Measurements from ENCODE around the gene TPD52L1.

Gene TPD52L1

GRCh38 chr6:125153391-125154117 is at the start of gene TPD52L1:
Gene TPD52L1, plus strand, starts transcription at chr6:125153773. Its CDS starts 179 bp downstream, at chr6:125153952.
- H3K27me3 Mint-ChIP-seq, result peaks cover 45% of the 10 kb centered on the region
- H3K27ac Mint-ChIP-seq, result no peak within 1 kb of the TSS
- CTCF ChIA-PET, result interaction anchor here (0.7 to 1.6 kb wide), 8 partner anchors 8 to 487 kb away, joined by 3 to 10 read pairs (median 4); no protein-coding TSS in a partner anchor
- H3K9me3 Mint-ChIP-seq, result no peaks in the 10 kb centered on the region
- H3K36me3 Mint-ChIP-seq, result no peaks in the 10 kb centered on the region
- DNase-seq, result peak; percentile 73
- peak within 1 kb of the TSS; percentile 71 for H3K4me3 Mint-ChIP-seq
- peaks cover 11% of the 10 kb centered on the region for H3K4me1 Mint-ChIP-seq

- CTCF ChIA-PET, result interaction anchor here (1.1 kb wide), 1 partner anchor 9 kb away, joined by 6 read pairs; no protein-coding TSS in a partner anchor
- H3K27ac Mint-ChIP-seq, result no peak overlapping the region
Measured at GRCh38 chr6:125104425-125104824, 49.1 kb upstream of the TPD52L1 start.

GRCh38 chr6:125107048-125107447 is 46.5 kb upstream of the TPD52L1 start:
- Mint-ChIP-seq H3K27ac (no peak overlapping the region), H3K9me3 (peaks cover 34% of the 10 kb centered on the region), H3K4me1 (no peaks in the 10 kb centered on the region), H3K4me3 (no peak overlapping the region), H3K27me3 (no peaks in the 10 kb centered on the region), H3K36me3 (peaks cover 9% of the 10 kb centered on the region)
- CTCF ChIA-PET, result no interaction called here
- no peak for DNase-seq

More at GRCh38 chr6:125104425-125104824, 49.1 kb upstream of the TPD52L1 start:
- H3K4me3 Mint-ChIP-seq, result no peak overlapping the region
- peaks cover 9% of the 10 kb centered on the region for H3K9me3 Mint-ChIP-seq
- peaks cover 11% of the 10 kb centered on the region for H3K27me3 Mint-ChIP-seq
- H3K36me3 Mint-ChIP-seq, result no peaks in the 10 kb centered on the region
- peaks cover 4% of the 10 kb centered on the region for H3K4me1 Mint-ChIP-seq
- DNase-seq, result no peak

GRCh38 chr6:125107896-125108295 is 45.7 kb upstream of the TPD52L1 start:
- no peak for DNase-seq
- Mint-ChIP-seq H3K27ac (no peak overlapping the region), H3K36me3 (peaks cover 9% of the 10 kb centered on the region), H3K4me3 (no peak overlapping the region), H3K27me3 (no peaks in the 10 kb centered on the region), H3K9me3 (peaks cover 40% of the 10 kb centered on the region), H3K4me1 (no peaks in the 10 kb centered on the region)
- CTCF ChIA-PET, result no interaction called here

GRCh38 chr6:125110056-125110455 is 43.5 kb upstream of the TPD52L1 start:
- Mint-ChIP-seq H3K4me1 (no peaks in the 10 kb centered on the region), H3K9me3 (peaks cover 40% of the 10 kb centered on the region), H3K4me3 (no peak overlapping the region), H3K36me3 (peaks cover 9% of the 10 kb centered on the region), H3K27ac (no peak overlapping the region), H3K27me3 (no peaks in the 10 kb centered on the region)
- no peak for DNase-seq
- CTCF ChIA-PET, result no interaction called here

GRCh38 chr6:125111219-125111983 is 42.2 kb upstream of the TPD52L1 start:
- CTCF ChIA-PET, result interaction anchor here (0.8 kb wide), 1 partner anchor 1312 kb away, joined by 3 read pairs; no protein-coding TSS in a partner anchor
- Mint-ChIP-seq H3K4me1 (no peaks in the 10 kb centered on the region), H3K27me3 (no peaks in the 10 kb centered on the region), H3K27ac (no peak overlapping the region), H3K36me3 (peaks cover 9% of the 10 kb centered on the region), H3K4me3 (no peak overlapping the region), H3K9me3 (peaks cover 40% of the 10 kb centered on the region)
- no peak for DNase-seq

GRCh38 chr6:125112934-125113333 is 40.6 kb upstream of the TPD52L1 start:
- no peaks in the 10 kb centered on the region for H3K4me1 Mint-ChIP-seq
- no peaks in the 10 kb centered on the region for H3K27me3 Mint-ChIP-seq
- CTCF ChIA-PET, result interaction anchor here (1.0 to 2.4 kb wide), 6 partner anchors 9 to 246 kb away, joined by 3 to 36 read pairs (median 6); partner anchors contain the start of gene TPD52L1
- no peak for DNase-seq
- no peak overlapping the region for H3K4me3 Mint-ChIP-seq
- no peak overlapping the region for H3K27ac Mint-ChIP-seq
- peaks cover 40% of the 10 kb centered on the region for H3K9me3 Mint-ChIP-seq
- peaks cover 9% of the 10 kb centered on the region for H3K36me3 Mint-ChIP-seq

- peak; percentile 67 for DNase-seq
- Mint-ChIP-seq H3K9me3 (peaks cover 32% of the 10 kb centered on the region), H3K36me3 (peaks cover 9% of the 10 kb centered on the region), H3K4me1 (no peaks in the 10 kb centered on the region), H3K4me3 (no peak overlapping the region), H3K27me3 (no peaks in the 10 kb centered on the region), H3K27ac (no peak overlapping the region)
- CTCF ChIA-PET, result interaction anchor here (0.6 to 2.4 kb wide), 19 partner anchors 10 to 1312 kb away, joined by 3 to 36 read pairs (median 4); partner anchors contain the start of genes RNF217 and TPD52L1
Measured at GRCh38 chr6:125114248-125114858, 39.2 kb upstream of the TPD52L1 start.

GRCh38 chr6:125116170-125116569 is 37.4 kb upstream of the TPD52L1 start:
- Mint-ChIP-seq H3K4me1 (no peaks in the 10 kb centered on the region), H3K4me3 (no peak overlapping the region), H3K27ac (no peak overlapping the region), H3K27me3 (no peaks in the 10 kb centered on the region), H3K9me3 (peaks cover 14% of the 10 kb centered on the region), H3K36me3 (peaks cover 4% of the 10 kb centered on the region)
- DNase-seq, result no peak
- CTCF ChIA-PET, result no interaction called here

- no peaks in the 10 kb centered on the region for H3K27me3 Mint-ChIP-seq
- H3K4me3 Mint-ChIP-seq, result no peak overlapping the region
- no peak overlapping the region for H3K27ac Mint-ChIP-seq
- H3K4me1 Mint-ChIP-seq, result no peaks in the 10 kb centered on the region
- no peak for DNase-seq
- CTCF ChIA-PET, result no interaction called here
- H3K36me3 Mint-ChIP-seq, result no peaks in the 10 kb centered on the region
- H3K9me3 Mint-ChIP-seq, result peaks cover 9% of the 10 kb centered on the region
Measured at GRCh38 chr6:125116710-125117109, 36.9 kb upstream of the TPD52L1 start.

- H3K9me3 Mint-ChIP-seq, result no peaks in the 10 kb centered on the region
- no peaks in the 10 kb centered on the region for H3K27me3 Mint-ChIP-seq
- no peak overlapping the region for H3K27ac Mint-ChIP-seq
- no peaks in the 10 kb centered on the region for H3K4me1 Mint-ChIP-seq
- no peaks in the 10 kb centered on the region for H3K36me3 Mint-ChIP-seq
- CTCF ChIA-PET, result no interaction called here
- H3K4me3 Mint-ChIP-seq, result no peak overlapping the region
- no peak for DNase-seq
Measured at GRCh38 chr6:125117818-125118217, 35.8 kb upstream of the TPD52L1 start.

GRCh38 chr6:125120054-125120590 is 33.5 kb upstream of the TPD52L1 start:
- Mint-ChIP-seq H3K27me3 (no peaks in the 10 kb centered on the region), H3K36me3 (no peaks in the 10 kb centered on the region), H3K4me3 (no peak overlapping the region), H3K4me1 (no peaks in the 10 kb centered on the region), H3K9me3 (no peaks in the 10 kb centered on the region), H3K27ac (no peak overlapping the region)
- CTCF ChIA-PET, result interaction anchor here (1.1 kb wide), 1 partner anchor 54 kb away, joined by 3 read pairs; no protein-coding TSS in a partner anchor
- no peak for DNase-seq

- CTCF ChIA-PET, result no interaction called here
- Mint-ChIP-seq H3K27me3 (no peaks in the 10 kb centered on the region), H3K4me1 (no peaks in the 10 kb centered on the region), H3K4me3 (no peak overlapping the region), H3K9me3 (no peaks in the 10 kb centered on the region), H3K27ac (no peak overlapping the region), H3K36me3 (no peaks in the 10 kb centered on the region)
- no peak for DNase-seq
Measured at GRCh38 chr6:125121894-125122293, 31.7 kb upstream of the TPD52L1 start.

- CTCF ChIA-PET, result interaction anchor here (1.7 kb wide), 1 partner anchor 252 kb away, joined by 4 read pairs; no protein-coding TSS in a partner anchor
- Mint-ChIP-seq H3K36me3 (no peaks in the 10 kb centered on the region), H3K9me3 (no peaks in the 10 kb centered on the region), H3K4me1 (no peaks in the 10 kb centered on the region), H3K4me3 (no peak overlapping the region), H3K27ac (no peak overlapping the region), H3K27me3 (no peaks in the 10 kb centered on the region)
- DNase-seq, result no peak
Measured at GRCh38 chr6:125123051-125123450, 30.5 kb upstream of the TPD52L1 start.

Data from activated naive CD4-positive, alpha-beta T cell treated with anti-CD3 and anti-CD28 coated beads, Interleukin-2, amount 10 ng/mL, durations not matched to agents 7 days and 5 days (primary cell).